Measurements from ENCODE around the gene REEP2. TPM values are rescaled to one million over a fixed set of nuclear protein-coding genes. Genes with fewer than 3 reads are reported as not detected.
A peak's percentile ranks its signal among the peaks of the same experiment; 100 is the strongest.

REEP2 gene
- total and polyA plus RNA-seq, 8 donors = 0.41 to 22.6 (median 2.3) TPM

DNA sequence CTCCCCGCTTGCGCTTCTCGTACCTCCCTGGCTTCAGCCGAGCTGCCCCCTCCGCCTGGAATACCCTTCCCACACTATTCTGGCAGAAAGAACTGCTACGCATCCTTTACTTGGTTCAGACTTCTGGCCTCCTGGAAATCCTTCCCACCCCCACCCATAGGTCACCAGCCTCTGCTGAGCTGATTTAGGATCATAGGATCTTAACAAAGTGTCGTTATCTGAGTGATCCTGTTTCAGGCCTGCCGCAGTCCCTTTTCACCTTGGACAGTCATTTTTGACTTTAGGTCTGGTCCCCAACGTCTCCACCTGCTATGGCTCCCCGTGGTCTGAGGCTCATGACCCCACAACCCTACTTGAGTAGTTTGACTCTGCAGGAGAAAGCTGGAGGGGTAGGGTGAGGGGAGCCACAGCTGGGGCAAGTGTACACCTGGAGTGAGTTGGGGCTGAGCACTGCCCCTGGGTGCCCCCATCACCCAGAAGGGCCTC, 53.7 kb downstream of the REEP2 start:
- Histone ChIP-seq H3K36me3 (no peaks in the 10 kb centered on the region), H3K9me3 (no peaks in the 10 kb centered on the region), H3K4me1 (peaks cover 9 to 24% (median 18%) of the 10 kb centered on the region in 3 donors), H3K27me3 (no peaks in the 10 kb centered on the region), H3K4me3 (peak overlapping the region; percentile 12 to 57 (median 39)), H3K27ac (peak overlapping the region in 1 of 4 donors; percentile 22)
- DNase-seq (no peak), FAIRE-seq (no peak), ATAC-seq (peak in 2 of 4 donors; percentile 0 to 1)
- no peak for TF ChIP-seq CTCF (IDR thresholded peaks at IDR 0.05)
- 23 to 36% methylated on average over 10 of the region's 10 CpGs for WGBS, 2 donors
- intact Hi-C loops (cut with DNase I) = no loop called here

DNA sequence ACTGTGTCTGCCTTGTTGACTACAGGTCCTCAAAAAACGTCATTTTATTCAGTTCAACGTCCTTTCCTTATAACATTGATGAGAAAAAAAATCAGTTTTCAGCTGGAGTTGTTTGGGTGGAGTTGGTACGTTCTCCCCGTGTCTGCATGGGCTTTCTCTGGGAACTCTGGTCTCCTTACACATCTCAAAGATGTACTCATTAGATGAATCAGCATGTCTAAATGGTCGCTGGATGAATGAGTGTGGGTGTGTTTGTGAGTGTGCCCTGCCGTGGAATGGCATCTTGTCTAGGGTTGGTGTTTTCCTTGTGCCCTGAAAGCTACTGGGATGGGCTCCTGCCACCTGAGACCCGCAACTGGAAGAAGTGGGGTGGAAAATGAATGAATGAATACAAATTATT, 56.5 kb downstream of the REEP2 start:
- WGBS, 2 donors = 69 to 77% methylated on average over 7 of the region's 7 CpGs
- intact Hi-C loops (cut with DNase I) = no loop called here
- ATAC-seq (no peak), FAIRE-seq (no peak), DNase-seq (no peak)
- Histone ChIP-seq H3K27me3 (no peaks in the 10 kb centered on the region), H3K27ac (no peak overlapping the region), H3K9me3 (no peaks in the 10 kb centered on the region), H3K36me3 (no peaks in the 10 kb centered on the region), H3K4me3 (no peak overlapping the region), H3K4me1 (peaks cover 8 to 13% (median 9%) of the 10 kb centered on the region in 3 donors)
- TF ChIP-seq CTCF (IDR thresholded peaks at IDR 0.05) = no peak

Other genes starting within 250 kb of the REEP2 start
- 10 to 100 TPM in 1 of 6 donors, 1 to 10 TPM in 5; 5.2 to 12.1 (median 8.1) TPM for gene CDC23, start 225.7 kb upstream of the REEP2 start, total RNA-seq
- 10 to 100 TPM in 1 of 2 donors, 1 to 10 TPM in 1; 4.8 to 10.5 TPM for gene CDC23, start 225.7 kb upstream of the REEP2 start, polyA plus RNA-seq
- gene GFRA3, start 164.4 kb upstream of the REEP2 start, total RNA-seq = 1 to 10 TPM; 1.0 to 2.6 (median 1.3) TPM
- under 1 TPM; 0.47 to 0.57 TPM for gene GFRA3, start 164.4 kb upstream of the REEP2 start, polyA plus RNA-seq
- under 1 TPM in 3 of 6 donors, not detected in 3; 0.09 to 0.19 (median 0.17) TPM for gene CDC25C, start 107.3 kb upstream of the REEP2 start, total RNA-seq
- gene CDC25C, start 107.3 kb upstream of the REEP2 start, polyA plus RNA-seq = under 1 TPM in 1 of 2 donors, not detected in 1; 0.09 TPM
- gene FAM53C, start 100.8 kb upstream of the REEP2 start, total RNA-seq = 10 to 100 TPM; 14.7 to 18.9 (median 16.9) TPM
- gene FAM53C, start 100.8 kb upstream of the REEP2 start, polyA plus RNA-seq = 10 to 100 TPM; 13.0 to 13.5 TPM
- 10 to 100 TPM; 17.9 to 38.3 (median 25.3) TPM for gene KDM3B, start 86.4 kb upstream of the REEP2 start, total RNA-seq
- gene KDM3B, start 86.4 kb upstream of the REEP2 start, polyA plus RNA-seq = 10 to 100 TPM; 14.3 to 24.8 TPM
- gene EGR1, start 26.4 kb downstream of the REEP2 start, total RNA-seq = 10 to 100 TPM; 16.4 to 33.0 (median 26.9) TPM
- gene EGR1, start 26.4 kb downstream of the REEP2 start, polyA plus RNA-seq = 100 to 1,000 TPM in 1 of 2 donors, 10 to 100 TPM in 1; 41.0 to 120 TPM
- gene ETF1, start 104.2 kb downstream of the REEP2 start, total RNA-seq = 10 to 100 TPM; 29.9 to 54.0 (median 36.4) TPM
- gene ETF1, start 104.2 kb downstream of the REEP2 start, polyA plus RNA-seq = 10 to 100 TPM; 14.7 to 30.5 TPM
- gene HSPA9, start 136.3 kb downstream of the REEP2 start, total RNA-seq = 100 to 1,000 TPM in 2 of 6 donors, 10 to 100 TPM in 4; 60.2 to 177 (median 93.4) TPM
- gene HSPA9, start 136.3 kb downstream of the REEP2 start, polyA plus RNA-seq = 10 to 100 TPM; 33.9 to 76.4 TPM